Measurements from ENCODE around the gene STAT5B. TPM values are rescaled to one million over a fixed set of nuclear protein-coding genes. Genes with fewer than 3 reads are reported as not detected.
"Not testable (repeated sequence)": the region's sequence is repeated elsewhere in the genome, so short reads cannot be mapped to it uniquely, and the experiment has no call there.

Gene STAT5B
- total RNA-seq, 1 donor from 2014 or later = 80.6 TPM

DNA sequence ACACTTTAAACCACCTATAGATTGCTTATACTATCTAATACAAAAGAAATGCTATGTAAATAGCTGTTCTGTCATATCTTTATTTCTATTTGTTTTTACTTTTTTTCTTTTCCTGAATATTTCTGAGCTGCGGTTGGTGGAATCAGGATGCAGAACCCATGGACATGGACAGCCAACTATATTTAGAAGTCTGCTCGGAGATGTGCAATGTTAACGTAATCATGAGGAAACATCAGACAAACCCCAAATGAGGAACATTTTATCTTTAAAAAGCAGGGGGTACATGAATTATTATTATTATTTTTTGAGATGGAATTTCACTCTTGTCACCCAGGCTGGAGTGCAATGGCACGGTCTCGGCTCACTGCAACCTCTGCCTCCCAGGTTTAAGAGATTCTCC, 50.5 kb downstream of the STAT5B start:
- TF ChIP-seq, protein P1, sequence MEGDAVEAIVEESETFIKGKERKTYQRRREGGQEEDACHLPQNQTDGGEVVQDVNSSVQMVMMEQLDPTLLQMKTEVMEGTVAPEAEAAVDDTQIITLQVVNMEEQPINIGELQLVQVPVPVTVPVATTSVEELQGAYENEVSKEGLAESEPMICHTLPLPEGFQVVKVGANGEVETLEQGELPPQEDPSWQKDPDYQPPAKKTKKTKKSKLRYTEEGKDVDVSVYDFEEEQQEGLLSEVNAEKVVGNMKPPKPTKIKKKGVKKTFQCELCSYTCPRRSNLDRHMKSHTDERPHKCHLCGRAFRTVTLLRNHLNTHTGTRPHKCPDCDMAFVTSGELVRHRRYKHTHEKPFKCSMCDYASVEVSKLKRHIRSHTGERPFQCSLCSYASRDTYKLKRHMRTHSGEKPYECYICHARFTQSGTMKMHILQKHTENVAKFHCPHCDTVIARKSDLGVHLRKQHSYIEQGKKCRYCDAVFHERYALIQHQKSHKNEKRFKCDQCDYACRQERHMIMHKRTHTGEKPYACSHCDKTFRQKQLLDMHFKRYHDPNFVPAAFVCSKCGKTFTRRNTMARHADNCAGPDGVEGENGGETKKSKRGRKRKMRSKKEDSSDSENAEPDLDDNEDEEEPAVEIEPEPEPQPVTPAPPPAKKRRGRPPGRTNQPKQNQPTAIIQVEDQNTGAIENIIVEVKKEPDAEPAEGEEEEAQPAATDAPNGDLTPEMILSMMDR (IDR thresholded peaks at IDR 0.05) = no peak
- Histone ChIP-seq H3K9me3 (no peaks in the 10 kb centered on the region), H3K4me1 (peaks cover 0 to 7% of the 10 kb centered on the region in 2 donors), H3K27me3 (no peaks in the 10 kb centered on the region), H3K36me3 (peaks cover 31 to 46% of the 10 kb centered on the region in 2 donors), H3K27ac (no peak overlapping the region), H3K4me3 (no peak overlapping the region)
- DNase-seq (ENCODE audit: low spot score in 2 of 2) = no peak
- intact Hi-C loops (cut with DNase I) = no loop called here

DNA sequence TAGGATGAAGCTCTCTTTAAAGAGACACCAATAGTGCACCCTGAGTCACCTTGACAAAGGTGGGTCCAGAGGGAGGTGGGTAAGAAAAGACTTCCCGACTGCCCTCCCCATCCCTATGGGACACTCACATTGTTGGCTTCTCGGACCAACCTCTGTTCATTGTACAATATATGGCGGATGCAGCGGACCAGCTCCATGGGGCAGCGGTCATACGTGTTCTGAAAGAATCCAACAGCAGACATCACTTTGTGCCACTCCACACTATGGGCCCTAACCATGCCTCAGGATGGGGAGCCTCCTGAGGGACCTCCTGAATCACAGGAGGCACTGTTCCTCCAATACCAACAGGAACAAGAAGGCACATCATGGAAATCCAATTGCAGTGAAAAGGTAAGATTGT, 51.5 kb downstream of the STAT5B start:
- Histone ChIP-seq H3K4me3 (no peak overlapping the region), H3K27me3 (no peaks in the 10 kb centered on the region), H3K36me3 (peaks cover 37 to 51% of the 10 kb centered on the region in 2 donors), H3K9me3 (no peaks in the 10 kb centered on the region), H3K4me1 (peaks cover 0 to 7% of the 10 kb centered on the region in 2 donors), H3K27ac (no peak overlapping the region)
- TF ChIP-seq, protein P1 (IDR thresholded peaks at IDR 0.05) = no peak
- intact Hi-C loops (cut with DNase I) = no loop called here
- DNase-seq (ENCODE audit: low spot score in 2 of 2) = no peak

DNA sequence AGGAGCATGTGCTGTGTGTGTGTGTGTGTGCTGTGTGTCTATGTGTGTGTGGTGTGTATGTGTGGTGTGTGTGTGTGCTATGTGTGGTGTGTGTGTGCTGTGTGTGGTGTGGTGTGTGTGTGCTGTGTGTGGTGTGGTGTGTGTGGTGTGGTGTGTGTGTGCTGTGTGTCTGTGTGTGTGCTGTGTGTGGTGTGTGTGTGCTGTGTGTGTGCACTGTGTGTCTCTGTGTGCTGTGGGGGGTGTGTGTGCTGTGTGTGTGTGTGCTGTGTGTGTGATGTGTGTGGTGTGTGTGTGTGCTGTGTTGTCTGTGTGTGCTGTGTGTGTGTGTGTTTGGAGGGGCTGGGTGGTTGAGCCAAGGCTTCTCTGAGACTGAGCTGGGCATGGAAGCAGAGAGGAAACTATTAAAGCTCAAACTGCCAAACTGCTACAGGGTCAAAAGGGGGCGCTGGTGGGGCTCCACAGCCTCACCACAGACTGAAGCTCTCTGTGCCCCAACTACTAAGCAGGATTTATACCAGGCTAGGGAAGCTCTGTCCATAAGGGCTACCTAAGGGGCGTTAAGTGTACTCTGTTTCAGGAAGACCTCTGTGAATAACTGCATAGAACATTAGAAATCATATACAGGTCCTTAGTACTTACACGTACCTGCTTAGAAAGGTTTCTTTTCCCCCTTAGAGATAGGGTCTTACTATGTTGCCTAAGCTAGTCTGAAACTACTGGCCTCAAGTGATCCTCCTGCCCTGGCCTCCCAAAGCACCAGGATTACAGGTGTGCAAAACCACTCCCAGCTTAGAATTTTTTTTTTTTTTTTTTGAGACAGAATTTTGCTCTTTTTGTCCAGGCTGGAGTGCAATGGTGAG, 54.1 kb downstream of the STAT5B start:
- no peak for DNase-seq (ENCODE audit: low spot score in 2 of 2)
- Histone ChIP-seq H3K27ac (no peak overlapping the region), H3K4me1 (no peaks in the 10 kb centered on the region), H3K4me3 (no peak overlapping the region), H3K36me3 (peaks cover 51 to 69% of the 10 kb centered on the region in 2 donors), H3K9me3 (no peaks in the 10 kb centered on the region), H3K27me3 (no peaks in the 10 kb centered on the region)
- TF ChIP-seq, protein P1 (IDR thresholded peaks at IDR 0.05) = peak in 2 of 3 experiments; percentile 11 to 36
- intact Hi-C loops (cut with DNase I) = no loop called here

DNA sequence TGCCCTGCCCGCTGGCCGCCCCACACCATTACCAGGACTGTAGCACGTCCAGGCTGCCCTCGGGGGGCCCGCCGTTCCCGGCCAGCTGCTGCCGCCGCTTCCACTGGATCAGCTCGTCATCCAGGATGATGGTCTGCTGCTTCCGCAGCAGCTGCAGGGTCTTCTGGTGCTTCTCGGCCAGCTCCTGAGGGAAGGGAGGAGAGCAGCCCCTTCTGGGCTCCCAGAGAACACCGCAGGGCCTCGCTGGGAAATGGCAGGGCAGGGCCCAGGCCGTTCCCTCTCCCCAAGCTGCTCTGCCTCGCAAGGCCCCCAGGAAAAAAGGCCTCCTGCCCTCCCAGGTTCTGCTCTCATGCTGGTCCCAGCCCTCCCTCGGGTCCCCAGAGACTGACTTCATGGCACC, 56.9 kb downstream of the STAT5B start:
- H3K4me3 ChIP-seq; DNase-seq (ENCODE audit: low spot score in 2 of 2); intact Hi-C loops (cut with DNase I); H3K9me3 ChIP-seq; H3K27ac ChIP-seq; H3K27me3 ChIP-seq; H3K4me1 ChIP-seq: not testable (repeated sequence)
- peaks cover 74 to 84% of the 10 kb centered on the region in 2 donors for H3K36me3 ChIP-seq

DNA sequence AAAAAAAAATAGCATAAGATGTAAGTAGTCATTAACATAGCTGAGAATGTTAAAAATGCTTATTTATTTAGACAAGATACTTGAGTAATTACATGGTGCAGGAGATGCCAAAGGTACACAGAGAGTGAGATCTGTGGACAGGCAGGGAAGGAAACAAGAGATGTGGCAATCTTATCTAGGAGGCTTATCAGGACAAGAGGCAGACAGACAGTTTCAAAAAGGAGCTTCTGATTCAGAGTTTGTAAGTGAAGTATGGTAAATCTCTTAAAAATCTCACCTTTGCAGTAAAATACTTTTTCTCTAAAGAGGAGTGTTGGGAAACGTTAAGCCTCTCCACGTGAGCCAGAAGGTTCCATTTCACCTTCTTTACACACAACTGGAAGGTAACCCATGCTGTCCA, 62.0 kb downstream of the STAT5B start:
- TF ChIP-seq, protein P1 (IDR thresholded peaks at IDR 0.05) = no peak
- peaks cover 68 to 87% of the 10 kb centered on the region in 2 donors for H3K36me3 ChIP-seq
- H3K27ac ChIP-seq = no peak overlapping the region

DNA sequence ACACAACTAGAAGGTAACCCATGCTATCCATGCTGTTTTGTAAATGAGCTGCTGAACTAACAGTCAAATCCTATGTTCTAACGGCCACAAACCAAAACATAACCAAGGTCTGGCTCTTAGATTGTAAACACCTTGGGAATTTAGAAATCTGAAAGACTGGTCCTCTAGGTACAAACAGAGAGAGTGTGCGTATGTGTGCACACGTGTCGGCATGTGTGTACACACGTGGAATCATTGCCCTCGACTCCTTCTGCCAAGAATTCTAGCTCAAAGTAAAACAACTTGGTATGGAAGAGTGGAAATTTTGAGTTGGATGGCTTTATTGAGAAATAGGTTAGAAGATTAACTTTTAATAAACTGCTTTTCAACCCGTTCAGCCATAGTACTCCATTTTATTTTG, 63.8 kb downstream of the STAT5B start:
- TF ChIP-seq, protein P1 (IDR thresholded peaks at IDR 0.05) = no peak
- intact Hi-C loops (cut with DNase I) = no loop called here
- no peak overlapping the region for H3K27ac ChIP-seq
- H3K36me3 ChIP-seq = peaks cover 72 to 85% of the 10 kb centered on the region in 2 donors
- H3K9me3 ChIP-seq = no peaks in the 10 kb centered on the region
- no peaks in the 10 kb centered on the region for H3K27me3 ChIP-seq
- H3K4me1 ChIP-seq = no peaks in the 10 kb centered on the region
- no peak for DNase-seq (ENCODE audit: low spot score in 2 of 2)
- H3K4me3 ChIP-seq = no peak overlapping the region

More for the DNA sequence above, 62.0 kb downstream of the STAT5B start:
- Histone ChIP-seq H3K27me3 (no peaks in the 10 kb centered on the region), H3K9me3 (no peaks in the 10 kb centered on the region), H3K4me3 (no peak overlapping the region), H3K4me1 (no peaks in the 10 kb centered on the region)
- DNase-seq (ENCODE audit: low spot score in 2 of 2) = no peak
- intact Hi-C loops (cut with DNase I) = no loop called here

DNA sequence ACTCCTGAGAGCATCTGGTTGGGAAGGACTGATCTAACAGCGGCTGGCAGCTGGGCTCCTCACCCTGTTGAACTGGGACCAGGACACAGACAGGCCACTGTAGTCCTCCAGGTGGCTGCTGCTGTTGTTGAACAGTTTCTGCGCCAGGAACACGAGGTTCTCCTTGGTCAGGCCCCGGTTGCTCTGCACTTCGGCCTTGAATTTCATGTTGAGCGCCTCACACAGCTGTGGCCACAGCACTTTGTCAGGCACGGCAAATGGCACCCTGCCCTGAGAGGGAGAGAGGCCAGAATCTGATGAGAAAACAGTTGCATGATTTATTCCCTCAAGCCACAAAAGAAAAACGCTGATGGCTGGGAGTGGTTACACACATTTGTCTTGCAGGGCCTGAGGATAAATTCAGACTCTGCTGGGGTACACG, 64.3 kb downstream of the STAT5B start:
- DNase-seq (ENCODE audit: low spot score in 2 of 2); H3K4me3 ChIP-seq; H3K4me1 ChIP-seq; H3K27me3 ChIP-seq; H3K27ac ChIP-seq; intact Hi-C loops (cut with DNase I); H3K9me3 ChIP-seq: not testable (repeated sequence)
- H3K36me3 ChIP-seq = peaks cover 69 to 85% of the 10 kb centered on the region in 2 donors

All from ascending aorta (tissue), 2 donors.